Gastroesophageal sphincter (tissue), 4 donors: Measurements from ENCODE around the gene C1orf21. TPM values are rescaled to one million over a fixed set of nuclear protein-coding genes. Genes with fewer than 3 reads are reported as not detected.

Experiments used
- ATAC-seq: fragments of 150-250 bp; one replicate; pipeline ENCODE4 v1.9.1; 2016; ENCODE audit warnings: mild to moderate bottlenecking, moderate library complexity
- H3K27ac ChIP-seq, 4 donors: fragments of 200-600 bp; sonication (generic) in 3 of 4; 1 replicate in 3 of 4; 2 replicates in 1 of 4; pipeline ENCODE4 v1.5.1; 2016 to 2019
- H3K27me3 ChIP-seq: fragments of 200-600 bp; sonication (generic); one replicate; pipeline ENCODE4 v1.5.1; 2019
- H3K36me3 ChIP-seq, 2 donors: fragments of 200-600 bp; sonication (generic); one replicate each; pipeline ENCODE4 v1.5.1; 2019; ENCODE audit warnings: control low read depth in 1 of 2
- H3K4me1 ChIP-seq, 3 donors: fragments of 200-600 bp; sonication (generic); 1 replicate in 2 of 3; 2 replicates in 1 of 3; pipeline ENCODE4 v1.5.1; 2016 to 2019; ENCODE audit warnings: control low read depth in 2 of 3
- H3K4me3 ChIP-seq, 2 donors: fragments of 200-600 bp; sonication (generic); one replicate each; pipeline ENCODE4 v1.5.1; 2019; ENCODE audit warnings: mild to moderate bottlenecking in 1 of 2, moderate library complexity in 1 of 2
- H3K9me3 ChIP-seq, 3 donors: fragments of 200-600 bp; sonication (generic); one replicate each; pipeline ENCODE4 v1.5.1; 2017 to 2019; ENCODE audit warnings: control low read depth in 2 of 3
- EP300 ChIP-seq: sonication (generic); formaldehyde crosslinking; IDR thresholded peaks from one replicate; pipeline ENCODE4 v1.6.1; 2017; ENCODE audit warnings: antibody characterized with exemption, mild to moderate bottlenecking
- POLR2A ChIP-seq, 2 donors: fragments of 450-650 bp; IDR thresholded peaks; one replicate each; pipeline ENCODE4 v1.6.1; 2017; ENCODE audit warnings: antibody characterized with exemption in 2 of 2, mild to moderate bottlenecking in 2 of 2, moderate library complexity in 1 of 2
- POLR2AphosphoS5 ChIP-seq: sonication (generic); formaldehyde crosslinking; IDR thresholded peaks from one replicate; pipeline ENCODE4 v1.6.1; 2017; ENCODE audit warnings: antibody characterized with exemption
- whole genome bisulfite sequencing, 2 donors: methylation state at CpG; one replicate each; pipeline ENCODE4 v1.1.5; 2018; ENCODE audit warnings: low coverage in 1 of 2; 5-methylcytosine and 5-hydroxymethylcytosine counted together
- total RNA-seq, 4 donors: library from RNA; depleted of rRNA; stranded (reverse); fragments of >200 nt; gene quantifications; one replicate each; pipeline ENCODE4 v1.1.0, GENCODE V29; 2016
- TF ChIP-seq, protein P1 (sequence below), 4 experiments: fragments of 200-600 bp in 2 of 4; fragments of 450-650 bp in 2 of 4; sonication (generic) in 1 of 4; IDR thresholded peaks; one replicate each; pipeline ENCODE4 v1.5.1; 2017 to 2019; ENCODE audit warnings: antibody characterized with exemption in 4 of 4, mild to moderate bottlenecking in 2 of 4, moderate library complexity in 2 of 4

The C1orf21 gene
- total RNA-seq, 4 donors from 2014 or later: 81.4 to 167 (median 121) TPM

DNA sequence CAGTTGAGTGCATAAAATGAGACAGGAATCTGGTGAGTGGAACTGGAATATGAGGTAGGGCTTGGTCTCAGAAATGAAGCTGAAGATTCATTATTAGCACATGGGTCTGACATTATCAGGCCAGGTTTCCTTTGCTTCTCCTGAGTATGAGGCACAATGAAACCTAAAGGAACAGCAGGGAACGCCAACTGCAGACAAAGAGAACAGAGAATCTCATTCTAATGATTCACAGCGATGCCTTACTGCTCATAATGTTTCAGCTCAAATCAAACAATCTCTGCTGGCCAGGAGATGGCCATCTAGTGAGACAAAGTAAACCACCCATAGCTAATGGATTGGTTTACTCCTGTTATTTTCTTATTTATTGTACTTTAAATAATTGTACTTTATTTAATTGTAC lies 133.5 kb downstream of the C1orf21 start:
- H3K27ac ChIP-seq: no peak overlapping the region
- no peaks in the 10 kb centered on the region for H3K27me3 ChIP-seq
- H3K9me3 ChIP-seq: no peaks in the 10 kb centered on the region
- ATAC-seq: no peak
- TF ChIP-seq POLR2A (IDR thresholded peaks at IDR 0.05): no peak
- TF ChIP-seq, protein P1, sequence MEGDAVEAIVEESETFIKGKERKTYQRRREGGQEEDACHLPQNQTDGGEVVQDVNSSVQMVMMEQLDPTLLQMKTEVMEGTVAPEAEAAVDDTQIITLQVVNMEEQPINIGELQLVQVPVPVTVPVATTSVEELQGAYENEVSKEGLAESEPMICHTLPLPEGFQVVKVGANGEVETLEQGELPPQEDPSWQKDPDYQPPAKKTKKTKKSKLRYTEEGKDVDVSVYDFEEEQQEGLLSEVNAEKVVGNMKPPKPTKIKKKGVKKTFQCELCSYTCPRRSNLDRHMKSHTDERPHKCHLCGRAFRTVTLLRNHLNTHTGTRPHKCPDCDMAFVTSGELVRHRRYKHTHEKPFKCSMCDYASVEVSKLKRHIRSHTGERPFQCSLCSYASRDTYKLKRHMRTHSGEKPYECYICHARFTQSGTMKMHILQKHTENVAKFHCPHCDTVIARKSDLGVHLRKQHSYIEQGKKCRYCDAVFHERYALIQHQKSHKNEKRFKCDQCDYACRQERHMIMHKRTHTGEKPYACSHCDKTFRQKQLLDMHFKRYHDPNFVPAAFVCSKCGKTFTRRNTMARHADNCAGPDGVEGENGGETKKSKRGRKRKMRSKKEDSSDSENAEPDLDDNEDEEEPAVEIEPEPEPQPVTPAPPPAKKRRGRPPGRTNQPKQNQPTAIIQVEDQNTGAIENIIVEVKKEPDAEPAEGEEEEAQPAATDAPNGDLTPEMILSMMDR (IDR thresholded peaks at IDR 0.05): no peak
- no peak for TF ChIP-seq POLR2AphosphoS5
- no peak for TF ChIP-seq EP300
- WGBS, 2 donors: 93% methylated on average over 2 of the region's 2 CpGs
- no peaks in the 10 kb centered on the region for H3K36me3 ChIP-seq
- peaks cover 0 to 22% (median 0%) of the 10 kb centered on the region in 3 donors for H3K4me1 ChIP-seq
- H3K4me3 ChIP-seq: no peak overlapping the region

DNA sequence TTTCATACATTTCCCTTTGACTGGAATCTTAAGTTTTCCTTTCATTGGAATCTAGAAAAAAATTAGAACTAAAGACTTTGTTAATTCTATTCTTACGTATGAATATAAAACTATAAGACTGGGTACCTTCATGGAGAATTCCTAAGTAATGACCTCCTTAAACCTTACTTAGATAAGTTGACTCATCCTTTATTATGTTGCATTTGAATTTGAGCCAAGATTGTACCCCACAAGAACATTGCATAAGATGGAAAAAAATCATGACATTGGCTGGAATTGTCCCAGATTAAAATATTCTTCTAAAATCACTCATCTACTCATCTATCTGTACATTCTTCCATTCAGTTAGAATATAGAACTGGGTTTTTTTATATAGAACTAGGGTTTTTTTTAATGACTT lies 137.4 kb downstream of the C1orf21 start:
- ATAC-seq: no peak
- Histone ChIP-seq H3K27me3 (no peaks in the 10 kb centered on the region), H3K4me3 (no peak overlapping the region), H3K36me3 (no peaks in the 10 kb centered on the region), H3K9me3 (no peaks in the 10 kb centered on the region), H3K27ac (no peak overlapping the region), H3K4me1 (peaks cover 0 to 9% (median 0%) of the 10 kb centered on the region in 3 donors)
- no peak for TF ChIP-seq EP300
- no peak for TF ChIP-seq POLR2AphosphoS5
- TF ChIP-seq, protein P1 (IDR thresholded peaks at IDR 0.05): no peak
- TF ChIP-seq POLR2A (IDR thresholded peaks at IDR 0.05): no peak
- WGBS, 2 donors: 89% methylated on average over 1 of the region's 1 CpG

DNA sequence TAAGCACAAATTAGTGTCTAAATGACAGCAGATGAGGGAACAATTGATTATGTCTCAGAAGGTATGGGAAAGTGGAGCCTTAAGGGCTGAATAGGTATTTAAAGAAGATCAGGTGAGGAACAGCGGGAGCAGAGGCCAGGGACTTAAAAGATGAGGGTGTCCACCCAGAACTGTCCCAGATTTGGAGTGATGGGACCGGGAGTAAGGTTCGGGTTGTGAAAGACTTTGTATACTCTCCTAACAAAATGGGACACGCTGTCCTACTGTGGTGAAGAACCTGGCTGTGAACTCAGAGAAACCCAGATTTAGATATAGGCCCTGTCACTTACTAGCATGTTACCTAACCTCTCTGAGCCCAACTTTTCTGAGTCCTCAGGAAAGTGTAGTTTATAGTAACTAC lies 140.6 kb downstream of the C1orf21 start:
- peaks cover 0 to 22% (median 0%) of the 10 kb centered on the region in 3 donors for H3K4me1 ChIP-seq
- H3K27me3 ChIP-seq: no peaks in the 10 kb centered on the region
- 93 to 100% methylated on average over 1 to 4 of the region's 4 CpGs for WGBS, 2 donors
- ATAC-seq: no peak
- no peaks in the 10 kb centered on the region for H3K36me3 ChIP-seq
- TF ChIP-seq POLR2AphosphoS5 (no peak), EP300 (no peak), POLR2A (IDR thresholded peaks at IDR 0.05) (no peak)
- TF ChIP-seq, protein P1 (IDR thresholded peaks at IDR 0.05): no peak
- H3K4me3 ChIP-seq: no peak overlapping the region
- H3K9me3 ChIP-seq: no peaks in the 10 kb centered on the region
- H3K27ac ChIP-seq: no peak overlapping the region

DNA sequence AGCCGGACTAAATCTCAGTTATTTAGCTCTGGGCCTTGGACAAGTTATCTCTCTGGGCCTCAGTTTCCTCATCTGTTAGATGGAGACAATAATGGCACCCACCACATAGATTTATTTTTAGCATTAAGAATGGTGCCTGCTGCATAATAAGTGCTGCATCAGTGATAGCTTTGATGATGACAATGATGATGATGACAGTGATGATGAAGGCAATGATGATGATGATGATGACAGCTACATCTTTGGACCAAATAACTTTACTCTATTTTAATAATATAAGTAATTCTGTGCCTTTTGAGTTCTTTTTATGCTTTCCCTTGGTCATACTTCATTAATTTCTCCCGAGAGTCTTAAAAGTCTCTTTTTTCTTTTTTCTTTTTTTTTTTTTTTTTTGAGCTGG lies 143.4 kb downstream of the C1orf21 start:
- WGBS, 2 donors: 97 to 98% methylated on average over 2 of the region's 2 CpGs
- H3K4me1 ChIP-seq: peaks cover 0 to 49% (median 10%) of the 10 kb centered on the region in 3 donors
- H3K27ac ChIP-seq: no peak overlapping the region
- ATAC-seq: no peak
- no peaks in the 10 kb centered on the region for H3K27me3 ChIP-seq
- no peak for TF ChIP-seq POLR2AphosphoS5
- no peak for TF ChIP-seq POLR2A (IDR thresholded peaks at IDR 0.05)
- TF ChIP-seq, protein P1 (IDR thresholded peaks at IDR 0.05): no peak
- TF ChIP-seq EP300: no peak
- H3K4me3 ChIP-seq: no peak overlapping the region
- no peaks in the 10 kb centered on the region for H3K36me3 ChIP-seq
- H3K9me3 ChIP-seq: no peaks in the 10 kb centered on the region

DNA sequence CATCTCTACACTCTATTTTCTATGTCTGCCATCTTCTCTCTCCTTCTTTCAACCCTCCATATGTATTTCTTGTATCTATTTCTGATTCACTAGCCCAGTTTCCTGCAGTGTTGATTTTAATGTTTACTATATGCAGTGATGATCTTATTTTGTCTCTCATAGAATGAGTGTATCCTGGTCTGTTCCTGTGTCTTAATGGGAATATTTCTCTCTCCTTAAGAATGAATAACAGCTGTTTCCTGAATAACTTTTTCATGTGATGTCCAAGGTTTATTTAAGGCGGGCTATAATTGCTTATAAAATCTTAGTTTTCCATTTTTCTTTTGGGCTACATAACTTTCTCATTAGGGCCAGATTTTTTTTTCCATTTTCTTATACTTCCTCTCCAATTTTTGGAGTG lies 144.5 kb downstream of the C1orf21 start:
- 36 to 71% methylated on average over 1 of the region's 1 CpG for WGBS, 2 donors
- Histone ChIP-seq H3K4me1 (peaks cover 0 to 53% (median 17%) of the 10 kb centered on the region in 3 donors), H3K36me3 (no peaks in the 10 kb centered on the region), H3K9me3 (peaks cover 0 to 4% (median 0%) of the 10 kb centered on the region in 3 donors), H3K27ac (no peak overlapping the region), H3K4me3 (no peak overlapping the region), H3K27me3 (no peaks in the 10 kb centered on the region)
- TF ChIP-seq, protein P1 (IDR thresholded peaks at IDR 0.05): no peak
- no peak for TF ChIP-seq EP300
- no peak for TF ChIP-seq POLR2AphosphoS5
- no peak for TF ChIP-seq POLR2A (IDR thresholded peaks at IDR 0.05)
- no peak for ATAC-seq
